DND-41 (cell line): ENCODE results near the gene TGOLN2.

Experiments
- ATAC-seq: fragments of 200-7000 bp; cut with Tn5 transposase; 3 replicates; pipeline ENCODE4 v1.9.1; 2021; ENCODE audit warnings: low read depth; ENCODE audit not compliant: insufficient read depth
- DNase-seq: peaks from one replicate; pipeline ENCODE4 v3.0.0-alpha.2; 2020
- H2AFZ ChIP-seq: 2 replicates; pipeline ENCODE4 v1.6.0; 2012; ENCODE audit warnings: low read depth, low read length
- H3K27ac ChIP-seq: 2 replicates; pipeline ENCODE4 v1.5.1; 2012; ENCODE audit warnings: low read length, inconsistent platforms
- H3K27me3 ChIP-seq: fragments of 200-600 bp; sonication (generic); 2 replicates; pipeline ENCODE4 v1.6.0; 2012; ENCODE audit warnings: low read length, mild to moderate bottlenecking, inconsistent platforms; ENCODE audit not compliant: insufficient read depth, poor library complexity
- H3K36me3 ChIP-seq: 2 replicates; pipeline ENCODE4 v1.5.1; 2012; ENCODE audit warnings: low read length, inconsistent platforms; ENCODE audit not compliant: insufficient read depth
- H3K4me1 ChIP-seq: 2 replicates; pipeline ENCODE4 v1.5.1; 2012; ENCODE audit warnings: mild to moderate bottlenecking, low read length; ENCODE audit not compliant: insufficient read depth
- H3K4me2 ChIP-seq: 2 replicates; pipeline ENCODE4 v1.6.0; 2012; ENCODE audit warnings: mild to moderate bottlenecking, moderate library complexity, low read length, inconsistent platforms; ENCODE audit not compliant: insufficient read depth
- H3K4me3 ChIP-seq, 2 experiments: fragments of 200-600 bp in 1 of 2; shearing (Covaris generic) in 1 of 2; 2 replicates each; pipeline ENCODE4 v1.5.1; 2012 to 2016; ENCODE audit warnings: inconsistent platforms in 2 of 2, low read length in 2 of 2, mild to moderate bottlenecking in 2 of 2, low read depth in 1 of 2, moderate library complexity in 1 of 2
- H3K79me2 ChIP-seq: 2 replicates; pipeline ENCODE4 v1.6.0; 2012; ENCODE audit warnings: low read length, inconsistent platforms; ENCODE audit not compliant: insufficient read depth
- H3K9ac ChIP-seq: 2 replicates; pipeline ENCODE4 v1.6.0; 2012; ENCODE audit warnings: low read depth, mild to moderate bottlenecking, inconsistent platforms, low read length, moderate library complexity
- H3K9me3 ChIP-seq: 2 replicates; pipeline ENCODE4 v1.5.1; 2012; ENCODE audit warnings: low read length, moderate library complexity, mild to moderate bottlenecking, inconsistent platforms; ENCODE audit not compliant: insufficient read depth, severe bottlenecking
- H4K20me1 ChIP-seq: 2 replicates; pipeline ENCODE4 v1.6.0; 2012; ENCODE audit warnings: low read length; ENCODE audit not compliant: insufficient read depth
- EZH2 ChIP-seq: IDR thresholded peaks from 3 replicates; pipeline ENCODE4 v1.6.1; 2012; ENCODE audit warnings: borderline replicate concordance, low read depth, mild to moderate bottlenecking, moderate library complexity, low read length, inconsistent platforms; ENCODE audit not compliant: severe bottlenecking
- TF ChIP-seq, protein P1 (sequence below): IDR thresholded peaks from 2 replicates; pipeline ENCODE4 v1.5.1; 2012; ENCODE audit warnings: borderline replicate concordance, low read length, moderate library complexity, mild to moderate bottlenecking; ENCODE audit not compliant: poor library complexity, severe bottlenecking; ENCODE audit errors: extremely low read depth

The TGOLN2 gene

DNA sequence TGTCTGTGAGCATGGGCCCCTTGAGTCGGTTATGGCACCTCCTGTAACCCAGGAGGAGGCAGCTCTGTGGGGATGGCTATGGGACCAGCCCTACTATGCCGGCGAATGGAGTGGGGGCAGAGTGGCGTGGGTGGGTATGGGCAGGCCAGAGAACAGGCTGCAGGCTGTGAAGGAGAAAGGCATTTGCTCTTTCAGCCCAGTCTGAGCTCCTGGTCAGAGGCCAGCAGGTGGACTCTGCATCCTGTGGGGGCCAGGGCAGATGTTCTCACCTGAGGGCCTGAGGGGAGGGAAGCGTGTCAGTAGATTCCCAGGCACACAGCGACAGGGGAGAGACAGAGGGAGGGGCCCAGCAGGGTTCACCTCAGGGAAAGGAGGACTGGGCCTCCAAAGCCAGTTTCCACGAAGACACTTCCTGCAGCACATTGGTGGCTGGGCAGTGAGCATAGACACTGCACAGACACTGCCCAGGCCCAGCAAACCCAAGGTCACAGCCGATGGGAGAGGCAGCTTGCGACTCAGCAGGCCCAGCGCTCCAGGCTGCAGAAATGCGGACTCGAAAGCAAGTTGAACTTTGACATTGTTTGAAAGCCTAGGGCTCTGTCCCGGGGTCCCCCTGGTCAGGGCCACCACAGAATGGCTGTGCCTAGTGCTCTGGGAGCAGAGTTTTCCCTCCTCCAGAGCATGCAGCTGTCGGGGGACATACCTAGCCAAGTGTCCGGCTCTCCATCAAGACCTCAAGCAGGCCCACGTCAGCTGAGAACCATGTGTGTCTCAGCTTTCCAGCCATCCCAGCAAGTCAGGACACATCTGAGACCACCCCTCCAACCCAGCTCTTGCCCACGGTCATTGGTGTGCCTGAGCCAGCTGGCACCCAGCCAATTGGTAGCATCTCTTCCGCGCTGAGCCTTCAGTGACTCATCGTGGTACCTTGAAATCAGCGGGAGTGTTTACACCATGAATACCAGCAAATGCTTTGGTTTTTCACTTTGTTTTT, 53.8 kb downstream of the TGOLN2 start:
- Histone ChIP-seq H3K4me2 (no peak overlapping the region), H3K9me3 (no peaks in the 10 kb centered on the region), H3K27ac (no peak overlapping the region), H3K27me3 (peaks cover 39% of the 10 kb centered on the region), H3K4me3 (no peak overlapping the region), H4K20me1 (no peaks in the 10 kb centered on the region), H3K79me2 (no peaks in the 10 kb centered on the region), H3K36me3 (no peaks in the 10 kb centered on the region), H2AFZ (no peak overlapping the region), H3K9ac (no peak overlapping the region), H3K4me1 (no peaks in the 10 kb centered on the region)
- ATAC-seq (no peak), DNase-seq (no peak)
- no peak for TF ChIP-seq EZH2
- TF ChIP-seq, protein P1, sequence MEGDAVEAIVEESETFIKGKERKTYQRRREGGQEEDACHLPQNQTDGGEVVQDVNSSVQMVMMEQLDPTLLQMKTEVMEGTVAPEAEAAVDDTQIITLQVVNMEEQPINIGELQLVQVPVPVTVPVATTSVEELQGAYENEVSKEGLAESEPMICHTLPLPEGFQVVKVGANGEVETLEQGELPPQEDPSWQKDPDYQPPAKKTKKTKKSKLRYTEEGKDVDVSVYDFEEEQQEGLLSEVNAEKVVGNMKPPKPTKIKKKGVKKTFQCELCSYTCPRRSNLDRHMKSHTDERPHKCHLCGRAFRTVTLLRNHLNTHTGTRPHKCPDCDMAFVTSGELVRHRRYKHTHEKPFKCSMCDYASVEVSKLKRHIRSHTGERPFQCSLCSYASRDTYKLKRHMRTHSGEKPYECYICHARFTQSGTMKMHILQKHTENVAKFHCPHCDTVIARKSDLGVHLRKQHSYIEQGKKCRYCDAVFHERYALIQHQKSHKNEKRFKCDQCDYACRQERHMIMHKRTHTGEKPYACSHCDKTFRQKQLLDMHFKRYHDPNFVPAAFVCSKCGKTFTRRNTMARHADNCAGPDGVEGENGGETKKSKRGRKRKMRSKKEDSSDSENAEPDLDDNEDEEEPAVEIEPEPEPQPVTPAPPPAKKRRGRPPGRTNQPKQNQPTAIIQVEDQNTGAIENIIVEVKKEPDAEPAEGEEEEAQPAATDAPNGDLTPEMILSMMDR: no peak

DNA sequence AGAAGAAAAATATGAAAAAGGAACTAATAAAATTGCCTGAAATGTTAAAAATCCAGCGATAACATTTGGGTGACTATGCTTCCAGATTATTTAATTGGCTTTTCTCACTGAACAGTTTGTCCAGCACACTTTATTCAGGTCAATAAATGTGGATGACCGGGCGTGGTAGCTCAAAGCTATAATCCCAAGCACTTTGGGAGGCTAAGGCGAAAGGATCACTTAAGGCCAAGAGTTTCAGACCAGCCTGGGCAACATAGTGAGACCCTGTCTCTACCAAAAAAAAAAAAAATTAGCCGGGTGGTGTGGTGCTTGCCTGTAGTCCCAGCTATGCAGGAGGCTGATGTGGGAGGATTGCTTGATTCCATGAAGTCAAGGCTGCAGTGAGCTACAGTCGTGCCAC, 55.4 kb downstream of the TGOLN2 start:
- Histone ChIP-seq H3K4me1 (no peaks in the 10 kb centered on the region), H2AFZ (no peak overlapping the region), H3K36me3 (no peaks in the 10 kb centered on the region), H3K9me3 (no peaks in the 10 kb centered on the region), H4K20me1 (no peaks in the 10 kb centered on the region), H3K4me3 (no peak overlapping the region), H3K27ac (no peak overlapping the region), H3K79me2 (no peaks in the 10 kb centered on the region), H3K4me2 (no peak overlapping the region), H3K27me3 (peaks cover 36% of the 10 kb centered on the region), H3K9ac (no peak overlapping the region)
- no peak for DNase-seq
- ATAC-seq: no peak
- TF ChIP-seq, protein P1: no peak
- no peak for TF ChIP-seq EZH2

DNA sequence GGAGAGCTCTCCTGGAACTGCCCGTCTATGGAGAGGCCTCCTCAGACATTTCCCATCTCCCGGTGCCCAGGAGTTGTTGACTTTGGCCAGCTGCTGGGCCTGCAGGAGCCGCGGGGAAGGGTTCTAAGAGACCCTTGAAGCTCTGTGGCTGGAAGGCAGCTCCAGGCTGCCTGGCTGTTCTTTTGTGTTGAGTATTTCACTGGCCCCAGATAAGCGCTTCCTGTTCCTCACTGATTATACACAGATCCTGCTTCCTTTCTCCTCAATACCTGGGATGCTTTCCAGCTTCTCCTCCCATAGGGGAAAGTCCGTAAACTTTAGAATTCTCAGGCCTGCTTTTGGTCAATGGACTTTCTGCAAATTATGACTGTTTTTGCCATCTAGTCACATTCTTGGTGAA, 57.8 kb downstream of the TGOLN2 start:
- Histone ChIP-seq H3K27ac (no peak overlapping the region), H3K4me3 (no peak overlapping the region), H3K9ac (no peak overlapping the region), H3K27me3 (peaks cover 27% of the 10 kb centered on the region), H3K79me2 (no peaks in the 10 kb centered on the region), H4K20me1 (no peaks in the 10 kb centered on the region), H3K9me3 (no peaks in the 10 kb centered on the region), H3K4me1 (no peaks in the 10 kb centered on the region), H3K36me3 (no peaks in the 10 kb centered on the region), H3K4me2 (no peak overlapping the region), H2AFZ (no peak overlapping the region)
- ATAC-seq (no peak), DNase-seq (no peak)
- TF ChIP-seq EZH2: no peak
- TF ChIP-seq, protein P1: no peak
